OCI-LY7 (cell line): ENCODE data around the gene CDH23.

Experiments
- EZH2phosphoT487 ChIP-seq: fragments of 200-600 bp; sonication (generic); IDR thresholded peaks from 2 replicates; pipeline ENCODE4 v1.6.1; 2018; ENCODE audit warnings: low read depth, borderline replicate concordance, mild to moderate bottlenecking, mixed run types, antibody characterized with exemption, low read length, moderate library complexity, mixed read lengths
- TF ChIP-seq, protein P1 (sequence below): fragments of 200-600 bp; sonication (generic); conservative IDR thresholded peaks from 2 replicates; pipeline ENCODE4 v1.5.1; 2014; ENCODE audit warnings: mild to moderate bottlenecking, antibody characterized with exemption, low read length, moderate library complexity, mixed read lengths

DNA sequence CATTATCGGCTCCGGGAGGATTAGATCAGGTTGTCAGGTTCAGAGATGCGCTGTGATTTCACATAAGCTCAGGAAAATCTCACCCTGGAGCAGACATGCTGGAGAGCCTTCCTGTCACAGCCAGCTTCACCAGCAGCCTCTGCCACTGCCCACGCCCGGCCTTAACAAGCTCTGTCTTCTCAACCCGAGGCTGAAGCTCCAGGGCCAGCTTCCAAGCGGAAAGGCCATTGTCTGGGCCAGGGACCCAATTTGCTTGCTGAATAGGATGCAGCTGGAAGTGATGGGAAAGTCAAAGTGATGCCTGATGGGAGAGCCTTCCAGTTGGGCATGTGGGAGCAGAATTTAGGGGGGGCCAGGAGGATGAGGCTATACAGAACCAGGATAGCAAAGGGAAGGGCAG, 286.6 kb downstream of the CDH23 start:
- TF ChIP-seq, protein P1, sequence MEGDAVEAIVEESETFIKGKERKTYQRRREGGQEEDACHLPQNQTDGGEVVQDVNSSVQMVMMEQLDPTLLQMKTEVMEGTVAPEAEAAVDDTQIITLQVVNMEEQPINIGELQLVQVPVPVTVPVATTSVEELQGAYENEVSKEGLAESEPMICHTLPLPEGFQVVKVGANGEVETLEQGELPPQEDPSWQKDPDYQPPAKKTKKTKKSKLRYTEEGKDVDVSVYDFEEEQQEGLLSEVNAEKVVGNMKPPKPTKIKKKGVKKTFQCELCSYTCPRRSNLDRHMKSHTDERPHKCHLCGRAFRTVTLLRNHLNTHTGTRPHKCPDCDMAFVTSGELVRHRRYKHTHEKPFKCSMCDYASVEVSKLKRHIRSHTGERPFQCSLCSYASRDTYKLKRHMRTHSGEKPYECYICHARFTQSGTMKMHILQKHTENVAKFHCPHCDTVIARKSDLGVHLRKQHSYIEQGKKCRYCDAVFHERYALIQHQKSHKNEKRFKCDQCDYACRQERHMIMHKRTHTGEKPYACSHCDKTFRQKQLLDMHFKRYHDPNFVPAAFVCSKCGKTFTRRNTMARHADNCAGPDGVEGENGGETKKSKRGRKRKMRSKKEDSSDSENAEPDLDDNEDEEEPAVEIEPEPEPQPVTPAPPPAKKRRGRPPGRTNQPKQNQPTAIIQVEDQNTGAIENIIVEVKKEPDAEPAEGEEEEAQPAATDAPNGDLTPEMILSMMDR = no peak
- no peak for TF ChIP-seq EZH2phosphoT487
